NB4 (cell line): ENCODE results near the gene SYNGR3.

Experiments
- CTCF ChIP-seq: IDR thresholded peaks from one replicate; pipeline ENCODE4 v1.5.1; 2012; ENCODE audit warnings: low read depth, low read length
- MYC ChIP-seq: IDR thresholded peaks from 2 replicates; pipeline ENCODE4 v1.6.1; 2011; ENCODE audit warnings: low read depth, low read length
- POLR2A ChIP-seq: IDR thresholded peaks from 2 replicates; pipeline ENCODE4 v1.6.1; 2011; ENCODE audit warnings: mild to moderate bottlenecking; ENCODE audit not compliant: insufficient read length; ENCODE audit errors: extremely low read depth

- TF ChIP-seq CTCF (no peak), POLR2A (no peak), MYC (no peak)
Measured at GRCh38 chr16:1993731-1994131, 4.0 kb downstream of the SYNGR3 start.
